ENCODE data around the gene ACAP3.

The ACAP3 gene

DNA sequence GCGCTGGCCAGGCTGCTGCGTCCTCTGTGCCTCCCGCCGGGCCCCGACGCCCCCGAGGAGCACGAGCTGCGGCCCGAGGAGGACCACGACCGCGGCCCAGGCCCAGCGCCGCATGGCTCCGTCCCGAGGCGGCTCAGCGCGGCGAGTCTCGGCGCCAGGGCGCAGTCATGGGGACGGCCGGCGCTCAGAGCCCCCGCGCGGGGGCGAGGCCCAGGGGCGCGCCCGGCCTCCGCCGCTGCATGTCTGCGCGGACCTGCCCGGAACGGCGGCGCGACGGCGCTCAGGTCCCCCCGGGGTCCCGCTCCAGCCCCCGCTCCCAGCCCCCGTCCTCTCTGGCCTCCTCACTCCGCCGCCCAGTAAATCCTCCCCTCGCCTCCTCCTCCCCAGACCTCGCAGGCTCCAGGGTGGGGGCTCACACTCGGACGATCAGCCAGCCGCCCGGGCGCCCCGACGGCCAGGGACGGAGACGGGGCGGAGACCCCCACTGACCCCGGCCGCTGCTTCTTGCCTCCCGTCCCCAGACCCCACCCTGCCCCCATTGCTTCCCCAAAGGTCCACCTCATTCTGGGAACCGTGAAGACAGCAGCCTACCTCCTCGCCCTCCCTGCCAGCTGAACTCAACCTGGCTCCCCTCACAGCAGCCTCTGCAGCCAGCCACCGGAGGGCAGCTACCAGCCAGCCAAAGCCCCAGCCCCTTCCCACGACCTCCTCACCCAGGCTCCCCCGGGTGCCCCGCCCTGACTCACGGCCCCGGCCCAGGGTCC, 61.0 kb downstream of the ACAP3 start, which contains the start of gene C1QTNF12:
Gene C1QTNF12, minus strand, starts transcription at position 146 of the 764 bp plus-strand sequence. Its CDS starts 32 bp downstream, at position 114.
- DNase-seq (ENCODE audit: low spot score): no peak
- TF ChIP-seq, protein P1, sequence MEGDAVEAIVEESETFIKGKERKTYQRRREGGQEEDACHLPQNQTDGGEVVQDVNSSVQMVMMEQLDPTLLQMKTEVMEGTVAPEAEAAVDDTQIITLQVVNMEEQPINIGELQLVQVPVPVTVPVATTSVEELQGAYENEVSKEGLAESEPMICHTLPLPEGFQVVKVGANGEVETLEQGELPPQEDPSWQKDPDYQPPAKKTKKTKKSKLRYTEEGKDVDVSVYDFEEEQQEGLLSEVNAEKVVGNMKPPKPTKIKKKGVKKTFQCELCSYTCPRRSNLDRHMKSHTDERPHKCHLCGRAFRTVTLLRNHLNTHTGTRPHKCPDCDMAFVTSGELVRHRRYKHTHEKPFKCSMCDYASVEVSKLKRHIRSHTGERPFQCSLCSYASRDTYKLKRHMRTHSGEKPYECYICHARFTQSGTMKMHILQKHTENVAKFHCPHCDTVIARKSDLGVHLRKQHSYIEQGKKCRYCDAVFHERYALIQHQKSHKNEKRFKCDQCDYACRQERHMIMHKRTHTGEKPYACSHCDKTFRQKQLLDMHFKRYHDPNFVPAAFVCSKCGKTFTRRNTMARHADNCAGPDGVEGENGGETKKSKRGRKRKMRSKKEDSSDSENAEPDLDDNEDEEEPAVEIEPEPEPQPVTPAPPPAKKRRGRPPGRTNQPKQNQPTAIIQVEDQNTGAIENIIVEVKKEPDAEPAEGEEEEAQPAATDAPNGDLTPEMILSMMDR (IDR thresholded peaks at IDR 0.05; ENCODE audit: extremely low read depth, missing control alignments): no peak

DNA sequence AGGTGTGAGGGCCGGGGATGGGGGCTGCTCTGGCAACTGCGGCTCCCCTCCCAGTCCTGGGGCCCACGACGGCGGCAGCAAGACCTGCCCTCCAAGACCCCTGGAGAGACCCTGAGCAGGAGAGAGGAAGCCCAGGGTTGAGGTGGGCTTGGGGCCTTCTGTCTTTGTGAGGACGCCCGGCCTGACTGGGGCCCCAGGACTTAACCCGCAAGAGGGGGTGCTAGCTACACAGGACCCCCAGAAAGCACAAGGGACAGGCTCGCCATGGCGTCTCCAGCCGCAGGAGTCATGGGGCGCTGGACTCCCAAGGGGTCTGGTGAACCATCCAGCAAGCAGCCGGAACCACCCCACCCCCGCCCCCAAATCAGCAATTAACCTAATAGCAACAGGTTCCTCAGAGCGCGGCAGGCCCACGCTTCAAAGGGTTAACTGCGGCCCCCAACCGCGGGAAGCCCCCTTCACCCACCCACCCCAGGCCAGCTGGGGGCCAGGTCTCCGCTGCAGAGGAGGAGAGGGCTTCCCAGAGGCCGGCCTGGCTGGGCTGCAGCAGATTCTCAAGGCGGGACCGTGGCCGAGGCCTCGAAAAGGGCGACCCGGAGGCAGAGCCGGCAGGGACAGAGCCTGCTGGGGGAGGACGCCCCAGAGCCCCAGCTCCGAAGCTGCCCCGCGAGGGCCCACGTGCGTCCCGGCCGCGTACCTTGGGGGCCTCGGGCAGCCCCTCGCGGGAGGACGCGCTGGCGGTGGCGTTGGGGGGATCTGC, 61.7 kb downstream of the ACAP3 start:
- DNase-seq (ENCODE audit: low spot score): no peak
- TF ChIP-seq, protein P1 (IDR thresholded peaks at IDR 0.05; ENCODE audit: extremely low read depth, missing control alignments): no peak

DNA sequence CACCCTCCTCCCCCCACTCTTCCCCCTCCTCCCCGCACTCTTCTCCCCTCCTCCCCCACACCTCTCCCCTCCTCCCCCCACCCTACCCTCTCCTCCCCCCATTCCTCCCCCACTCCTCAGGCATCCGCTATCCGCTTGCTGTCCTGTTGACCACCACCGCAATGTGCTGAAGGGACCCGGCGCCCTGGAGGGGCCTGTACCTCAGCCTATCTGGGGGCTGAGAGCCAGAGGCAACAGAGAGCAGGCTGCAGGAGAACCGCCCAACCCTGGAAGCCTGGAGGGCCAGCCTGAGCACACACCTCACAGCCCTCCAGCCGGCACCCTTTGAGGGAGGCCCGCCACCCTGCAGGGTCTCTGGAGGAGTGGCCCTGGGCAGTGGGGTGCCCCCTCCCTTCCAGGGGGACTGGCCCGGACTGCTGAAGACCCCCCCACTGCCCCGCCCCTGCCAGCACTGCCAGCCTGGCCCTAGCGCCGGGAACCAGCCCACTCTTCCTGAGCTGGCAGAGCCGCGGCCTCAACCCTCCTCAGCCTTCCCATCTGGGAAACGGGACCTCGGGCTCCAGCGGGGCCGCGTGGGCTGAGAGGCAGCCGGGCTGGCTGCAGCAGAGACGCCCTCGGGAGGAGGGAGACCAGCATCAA, 62.4 kb downstream of the ACAP3 start:
- no peak for DNase-seq (ENCODE audit: low spot score)

DNA sequence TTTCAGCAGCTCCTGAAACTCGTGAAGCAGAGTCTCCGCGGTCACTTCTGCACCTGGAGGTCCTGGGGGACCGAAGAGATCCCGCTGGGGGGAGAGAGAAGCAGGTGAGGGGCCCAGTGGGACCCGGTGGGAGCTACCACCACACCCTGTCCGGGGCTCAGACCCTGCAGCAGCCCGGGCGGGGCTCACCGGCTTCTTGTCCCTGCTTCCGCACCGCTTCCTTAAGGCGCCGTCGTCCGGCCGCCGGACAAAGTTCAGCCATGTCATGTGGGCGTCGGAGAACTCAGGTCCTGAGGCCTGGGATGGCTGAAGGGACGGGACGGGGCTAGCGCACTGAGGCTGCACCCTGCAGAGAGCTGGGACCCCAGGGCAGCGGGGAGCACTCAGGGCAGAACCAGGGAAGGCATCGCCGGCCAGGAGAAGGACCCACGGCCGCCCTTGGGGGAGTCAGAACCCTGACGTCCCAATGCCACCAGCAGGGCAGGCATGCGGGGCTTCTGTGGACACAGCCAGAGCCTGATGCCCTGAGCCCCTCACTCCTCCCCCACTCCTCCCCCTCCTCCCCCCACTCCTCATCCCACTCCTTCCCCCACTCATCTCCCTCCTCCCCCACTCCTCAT, 63.4 kb downstream of the ACAP3 start:
- TF ChIP-seq, protein P1 (IDR thresholded peaks at IDR 0.05; ENCODE audit: extremely low read depth, missing control alignments): no peak
- no peak for DNase-seq (ENCODE audit: low spot score)

More for the DNA sequence above, 62.4 kb downstream of the ACAP3 start:
- TF ChIP-seq, protein P1 (IDR thresholded peaks at IDR 0.05; ENCODE audit: extremely low read depth, missing control alignments): no peak

DNA sequence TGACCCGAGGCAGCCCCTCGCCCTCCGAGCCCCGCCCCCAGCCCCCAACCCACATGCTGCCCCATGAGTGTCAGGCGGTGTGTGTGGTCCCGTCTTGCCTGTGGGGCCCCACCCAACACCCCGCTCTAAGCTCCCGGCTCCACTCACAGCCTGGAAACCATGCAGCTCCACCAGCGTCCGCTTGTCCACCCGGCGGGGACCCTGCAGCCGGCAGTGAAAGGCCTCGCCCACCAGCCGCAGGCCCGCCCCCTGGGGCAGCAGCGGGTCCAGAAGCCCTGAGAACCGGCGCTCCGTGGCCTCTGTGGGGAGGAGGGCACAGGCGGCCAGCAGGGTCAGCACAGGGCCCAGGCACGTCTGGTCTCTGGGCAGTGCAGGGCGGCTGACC, 63.9 kb downstream of the ACAP3 start:
- TF ChIP-seq, protein P1 (IDR thresholded peaks at IDR 0.05; ENCODE audit: extremely low read depth, missing control alignments): no peak

DNA sequence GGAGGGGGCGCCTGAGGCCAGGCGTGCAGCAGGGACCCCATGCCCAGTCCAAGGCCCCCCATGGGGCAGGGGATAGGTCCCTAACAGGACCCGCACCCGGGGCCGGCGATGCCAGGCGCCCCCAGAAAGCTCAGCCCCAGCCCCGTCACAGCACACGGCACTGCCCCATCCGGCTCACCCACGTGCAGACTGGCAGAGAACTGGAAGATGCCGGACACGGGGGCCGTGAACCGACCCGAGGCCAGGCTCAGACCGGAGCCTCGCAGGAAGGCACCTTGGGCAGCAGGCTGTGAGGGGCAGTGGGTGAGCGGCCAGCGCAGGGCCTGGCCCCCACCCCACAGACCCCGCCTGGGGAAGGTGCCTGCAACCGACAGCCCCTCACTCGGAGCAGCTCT, 64.5 kb downstream of the ACAP3 start:
- no peak for DNase-seq (ENCODE audit: low spot score)
- TF ChIP-seq, protein P1 (IDR thresholded peaks at IDR 0.05; ENCODE audit: extremely low read depth, missing control alignments): no peak

More for the DNA sequence above, 63.9 kb downstream of the ACAP3 start:
- no peak for DNase-seq (ENCODE audit: low spot score)

Measured in GM20000 (cell line).